K562 (cell line): ENCODE results near the gene REG4. TPM values are rescaled to one million over a fixed set of nuclear protein-coding genes. Genes with fewer than 3 reads are reported as not detected.

Source experiments
- ATAC-seq: fragments of 200-7000 bp; cut with Tn5 transposase; 3 replicates; pipeline ENCODE4 v1.9.1; 2020; ENCODE audit warnings: moderate library complexity
- BruUV-seq: library from RNA; stranded (reverse); fragments of 400-500 nt; replicated peaks from 2 replicates; lab custom pipeline; 2021; lab: Mats Ljungman, UMichigan
- CTCF ChIA-PET: fragments of 300-600 bp; formaldehyde crosslinking; extraction: SDS; loops from one replicate; lab custom pipeline; 2021; ENCODE audit warnings: low intra/inter-chr PET ratio; lab: Yijun Ruan, JAX
- POLR2A ChIA-PET: fragments of 300-600, 350-650 bp; sonication (Branson Sonifier 250); formaldehyde crosslinking; extraction: SDS; loops from one replicate; lab custom pipeline; 2021; ENCODE audit warnings: antibody characterized with exemption, inconsistent platforms; lab: Yijun Ruan, JAX
- DNase-seq, 4 experiments: peaks; one replicate each; pipeline versions ENCODE4 v3.0.0 to v3.0.0-alpha.2; 2011 to 2018; ENCODE audit warnings: low spot score in 3 of 4, mixed read lengths in 3 of 4; ENCODE audit errors: extremely low read depth in 1 of 4
- FAIRE-seq: peaks from 2 replicates; lab custom pipeline; 2011; peaks lifted over from hg19 to GRCh38; lab: Jason Lieb, UNC
- H2AFZ ChIP-seq: 2 replicates; pipeline ENCODE4 v1.6.0; 2011; ENCODE audit warnings: low read depth, low read length, control low read depth, inconsistent platforms
- H3K27ac ChIP-seq: fragments of 200-600 bp; 3 replicates; pipeline ENCODE4 v1.8.0; 2011; ENCODE audit warnings: low read depth, mild to moderate bottlenecking, control low read depth, inconsistent platforms, low read length, moderate library complexity, mixed read lengths; ENCODE audit errors: extremely low read depth
- H3K27me3 ChIP-seq, 2 experiments: fragments of 300-600 bp in 1 of 2; 2 replicates in 1 of 2; 3 replicates in 1 of 2; pipeline versions ENCODE4 v1.6.0 to v1.8.0; 2011; ENCODE audit warnings: inconsistent platforms in 2 of 2, low read length in 2 of 2, mild to moderate bottlenecking in 1 of 2, mixed read lengths in 1 of 2, moderate library complexity in 1 of 2; ENCODE audit not compliant: control insufficient read depth in 2 of 2, insufficient read depth in 2 of 2
- H3K36me3 ChIP-seq: fragments of 300-600 bp; 3 replicates; pipeline ENCODE4 v1.8.0; 2011; ENCODE audit warnings: mild to moderate bottlenecking, low read length, inconsistent platforms; ENCODE audit not compliant: control insufficient read depth, insufficient read depth
- H3K4me1 ChIP-seq, 2 experiments: fragments of 200-600 bp in 1 of 2; replicated peaks in 1 of 2; 2 replicates in 1 of 2; 3 replicates in 1 of 2; pipeline versions ENCODE4 v1.5.1 to v1.8.0; 2011; ENCODE audit warnings: inconsistent platforms in 2 of 2, low read length in 2 of 2, mild to moderate bottlenecking in 1 of 2, mixed read lengths in 1 of 2, moderate library complexity in 1 of 2; ENCODE audit not compliant: control insufficient read depth in 2 of 2, insufficient read depth in 2 of 2
- H3K4me2 ChIP-seq: 2 replicates; pipeline ENCODE4 v1.6.1; 2011; ENCODE audit warnings: low read length, control low read depth, inconsistent platforms, mixed read lengths; ENCODE audit not compliant: insufficient read depth
- H3K4me3 ChIP-seq: fragments of 200-600 bp; sonication (generic), shearing (Covaris generic); 2 replicates; pipeline ENCODE4 v1.5.1; 2016; ENCODE audit warnings: control low read depth, inconsistent platforms
- H3K79me2 ChIP-seq: fragments of 200-600 bp; 3 replicates; pipeline ENCODE4 v1.8.0; 2011; ENCODE audit warnings: low read length, inconsistent platforms; ENCODE audit not compliant: control insufficient read depth, insufficient read depth
- H3K9ac ChIP-seq, 2 experiments: 2 replicates each; pipeline versions ENCODE4 v1.6.0 to v1.6.1; 2011; ENCODE audit warnings: low read depth in 2 of 2, low read length in 2 of 2, control low read depth in 1 of 2, inconsistent platforms in 1 of 2, mild to moderate bottlenecking in 1 of 2, mixed read lengths in 1 of 2; ENCODE audit not compliant: insufficient read depth in 1 of 2
- H3K9me1 ChIP-seq: one replicate; pipeline ENCODE4 v1.6.0; 2011; ENCODE audit warnings: inconsistent platforms, mild to moderate bottlenecking, low read length, moderate library complexity; ENCODE audit not compliant: control insufficient read depth, insufficient read depth
- H3K9me3 ChIP-seq: replicated peaks from 2 replicates; pipeline ENCODE4 v1.5.1; 2011; ENCODE audit warnings: low read depth, low read length, inconsistent platforms; ENCODE audit not compliant: control insufficient read depth, insufficient read depth
- H4K20me1 ChIP-seq: replicated peaks from 2 replicates; pipeline ENCODE4 v1.6.1; 2011; ENCODE audit warnings: low read length, inconsistent platforms, mixed read lengths; ENCODE audit not compliant: control insufficient read depth, insufficient read depth
- CAMTA2 ChIP-seq: fragments of 250-450 bp; sonication (Bioruptor Pico); conservative IDR thresholded peaks from 2 replicates; pipeline ENCODE4 v1.5.1; 2022
- CCNT2 ChIP-seq: IDR thresholded peaks from 2 replicates; pipeline ENCODE4 v1.6.1; 2011; ENCODE audit warnings: borderline replicate concordance, low read depth, mild to moderate bottlenecking, moderate library complexity, mixed read lengths, low read length; ENCODE audit not compliant: insufficient read length; ENCODE audit errors: extremely low read depth
- FOXA1 ChIP-seq: fragments of 450-650 bp; IDR thresholded peaks from 2 replicates; pipeline ENCODE4 v1.6.1; 2016; ENCODE audit warnings: mild to moderate bottlenecking, borderline replicate concordance
- HDAC6 ChIP-seq: IDR thresholded peaks from 2 replicates; pipeline ENCODE4 v1.6.1; 2012; ENCODE audit warnings: low read depth, mild to moderate bottlenecking, control low read depth, inconsistent platforms, low read length, moderate library complexity
- HMGXB4 ChIP-seq: sonication (generic); formaldehyde crosslinking; IDR thresholded peaks from 2 replicates; pipeline ENCODE4 v1.8.1; 2023; ENCODE audit warnings: mild to moderate bottlenecking, missing genetic modification reagents
- ID3 ChIP-seq, 2 experiments: fragments of 250-450 bp in 1 of 2; fragments of 450-650 bp in 1 of 2; sonication (Bioruptor Pico) in 1 of 2; IDR thresholded peaks; 2 replicates each; pipeline versions ENCODE4 v1.6.1 to v1.8.0; 2016 to 2021; ENCODE audit warnings: mild to moderate bottlenecking in 2 of 2, moderate library complexity in 2 of 2, missing compliant biosample characterization in 1 of 2, missing genetic modification characterization in 1 of 2
- MCM3 ChIP-seq: fragments of 450-650 bp; IDR thresholded peaks from 2 replicates; pipeline ENCODE4 v1.6.1; 2016
- MED1 ChIP-seq: sonication (generic); formaldehyde crosslinking; IDR thresholded peaks from 2 replicates; pipeline ENCODE4 v1.8.1; 2023; ENCODE audit warnings: missing genetic modification reagents, borderline replicate concordance
- POLR2H ChIP-seq: IDR thresholded peaks from 2 replicates; pipeline ENCODE4 v1.6.1; 2016; ENCODE audit warnings: missing genetic modification characterization, low read depth, mild to moderate bottlenecking, control low read depth, missing compliant biosample characterization, moderate library complexity
- PTTG1 ChIP-seq: fragments of 450-650 bp; IDR thresholded peaks from 2 replicates; pipeline ENCODE4 v1.6.1; 2016; ENCODE audit warnings: low read depth, mild to moderate bottlenecking, missing genetic modification characterization, missing compliant biosample characterization
- SMAD1 ChIP-seq: fragments of 150-350 bp; IDR thresholded peaks from 2 replicates; pipeline ENCODE4 v1.6.1; 2014; ENCODE audit warnings: low read length, low read depth; ENCODE audit not compliant: partially characterized antibody
- XRCC3 ChIP-seq: fragments of 450-650 bp; IDR thresholded peaks from 2 replicates; pipeline ENCODE4 v1.6.1; 2017; ENCODE audit warnings: mild to moderate bottlenecking, moderate library complexity
- ZNF184 ChIP-seq: sonication (generic); formaldehyde crosslinking; IDR thresholded peaks from 2 replicates; pipeline ENCODE4 v1.5.0; 2020; ENCODE audit warnings: missing genetic modification reagents
- ZNF639 ChIP-seq, 2 experiments: fragments of 200-800 bp in 1 of 2; sonication (Bioruptor generic) in 1 of 2; sonication (generic) in 1 of 2; formaldehyde crosslinking in 1 of 2; IDR thresholded peaks in 1 of 2; conservative IDR thresholded peaks in 1 of 2; 2 replicates each; pipeline versions ENCODE4 v1.5.0 to v1.6.1; 2016 to 2020; ENCODE audit warnings: missing compliant biosample characterization in 1 of 2, missing genetic modification characterization in 1 of 2, missing genetic modification reagents in 1 of 2
- ZNF79 ChIP-seq: fragments of 250-450 bp; sonication (Bioruptor Pico); IDR thresholded peaks from 2 replicates; pipeline ENCODE4 v1.4.0; 2020; ENCODE audit warnings: low read depth, mild to moderate bottlenecking, moderate library complexity
- WGBS: fragments of 100-300 bp; shearing (Covaris generic); methylation state at CpG from one replicate; pipeline ENCODE4 v1.1.6; 2016; ENCODE audit warnings: low coverage, mixed read lengths; ENCODE audit not compliant: insufficient coverage; ENCODE audit errors: missing lambda C conversion rate; 5-methylcytosine and 5-hydroxymethylcytosine counted together
- in situ Hi-C: fragments of 300-500 bp; cut with MboI; formaldehyde crosslinking; loops from 4 replicates; pipeline ENCODE4 v1.15.0; 2018; ENCODE audit warnings: inconsistent platforms, mixed read lengths
- intact Hi-C: fragments of 100-400 bp; cut with micrococcal nuclease; formaldehyde crosslinking; loops from 2 replicates; pipeline ENCODE4 v1.14.2; 2022
- polyA plus RNA-seq, 8 experiments: library from polyadenylated mRNA; depleted of rRNA in 4 of 8; stranded (reverse) in 5 of 8; unstranded in 3 of 8; fragments of >200 nt; fragmentation: Nextera tagmentation in 2 of 8; fragmentation: Illumina TruSeq in 1 of 8; extraction: Ambion mirVana in 2 of 8; extraction: Trizol in 1 of 8; gene quantifications; 2 replicates each; pipeline versions ENCODE4 v1.2.1 to v1.2.3, GENCODE V29; 2011 to 2014; ENCODE audit warnings: inconsistent platforms in 1 of 8, missing spikeins in 1 of 8
- total RNA-seq, 7 experiments: library from RNA; depleted of rRNA in 6 of 7; stranded (reverse); fragments of >200 nt in 6 of 7; fragmentation: Illumina TruSeq in 2 of 7; extraction: Trizol in 2 of 7; gene quantifications; 2 replicates each; pipeline versions ENCODE4 v1.2.1 to v1.2.3, GENCODE V29; 2011 to 2021; ENCODE audit warnings: low replicate concordance in 1 of 7

Gene REG4
- total and polyA plus RNA-seq, 9 of the 15 experiments (the other 6 are each of a cell fraction or from before 2014, with no cell fraction given), result not detected

- Histone ChIP-seq H4K20me1 (no peaks in the 10 kb centered on the region), H3K4me2 (peak overlapping the region; percentile 55), H3K27ac (no peak overlapping the region), H3K9me1 (no peaks in the 10 kb centered on the region), H3K4me3 (no peak overlapping the region), H3K9ac (no peak overlapping the region), H2AFZ (no peak overlapping the region), H3K36me3 (no peaks in the 10 kb centered on the region), H3K79me2 (no peaks in the 10 kb centered on the region), H3K4me1 (peaks cover 0 to 11% of the 10 kb centered on the region in 2 experiments; a peak in 3 of 5 replicates), H3K27me3 (0 out of 5 replicates have a peak, but pooled peaks cover 0 to 3% of the 10 kb centered on the region in 2 experiments), H3K9me3 (no peaks in the 10 kb centered on the region)
- TF ChIP-seq HDAC6, result no peak
- no peak for TF ChIP-seq ZNF639 (CRISPR knock-in tag; conservative IDR thresholded peaks at IDR 0.05 in 1 of 2, IDR thresholded peaks at IDR 0.05 in 1 of 2)
- TF ChIP-seq MCM3, result no peak
- TF ChIP-seq SMAD1, result no peak
- TF ChIP-seq HMGXB4 (CRISPR knock-in tag), result no peak
- TF ChIP-seq XRCC3, result no peak
- no peak for TF ChIP-seq CAMTA2
- no peak for TF ChIP-seq CCNT2
- no peak for TF ChIP-seq ID3 (CRISPR knock-in tag; IDR thresholded peaks at IDR 0.05)
- no peak for TF ChIP-seq ID3 (tag; IDR thresholded peaks at IDR 0.05)
- no peak for TF ChIP-seq ZNF184 (CRISPR knock-in tag)
- no peak for TF ChIP-seq FOXA1
- no peak for TF ChIP-seq PTTG1 (tag)
- no peak for TF ChIP-seq POLR2H (tag)
- no peak for TF ChIP-seq MED1
- no peak for TF ChIP-seq ZNF79 (CRISPR knock-in tag)
- DNase-seq, result no peak
- 7% methylated on average over 6 of the region's 6 CpGs for WGBS
- ChIA-PET POLR2A (no interaction called here), CTCF (no interaction called here)
- in situ Hi-C loops (no loop called here), intact Hi-C loops (no loop called here)
- ATAC-seq, result no peak
- BruUV-seq, result no TSS peak
- no peak for FAIRE-seq
Observed at GRCh38 chr1:119841306-119841705, 30.0 kb upstream of the REG4 start.
